ENCODE data around the gene BBX.

DNA sequence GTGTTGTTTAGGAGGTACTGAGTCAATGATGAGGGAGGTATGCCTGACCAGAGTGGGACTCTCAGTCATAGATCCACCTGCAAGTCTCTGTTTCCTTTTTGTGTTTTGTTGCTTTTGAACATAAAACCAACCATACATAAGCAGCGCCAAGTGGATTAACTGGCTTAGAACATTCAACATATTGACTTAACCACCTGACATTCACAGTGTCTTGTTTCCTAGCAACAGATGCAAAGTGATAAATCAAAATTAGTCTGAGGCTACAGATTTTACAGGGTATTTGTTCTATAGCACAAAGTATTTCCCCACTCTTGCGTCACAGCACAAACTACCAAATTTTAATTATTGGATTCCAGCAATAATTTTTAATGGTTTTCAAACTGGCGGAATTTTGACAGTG, 283.8 kb downstream of the BBX start:
- TF ChIP-seq, protein P1, sequence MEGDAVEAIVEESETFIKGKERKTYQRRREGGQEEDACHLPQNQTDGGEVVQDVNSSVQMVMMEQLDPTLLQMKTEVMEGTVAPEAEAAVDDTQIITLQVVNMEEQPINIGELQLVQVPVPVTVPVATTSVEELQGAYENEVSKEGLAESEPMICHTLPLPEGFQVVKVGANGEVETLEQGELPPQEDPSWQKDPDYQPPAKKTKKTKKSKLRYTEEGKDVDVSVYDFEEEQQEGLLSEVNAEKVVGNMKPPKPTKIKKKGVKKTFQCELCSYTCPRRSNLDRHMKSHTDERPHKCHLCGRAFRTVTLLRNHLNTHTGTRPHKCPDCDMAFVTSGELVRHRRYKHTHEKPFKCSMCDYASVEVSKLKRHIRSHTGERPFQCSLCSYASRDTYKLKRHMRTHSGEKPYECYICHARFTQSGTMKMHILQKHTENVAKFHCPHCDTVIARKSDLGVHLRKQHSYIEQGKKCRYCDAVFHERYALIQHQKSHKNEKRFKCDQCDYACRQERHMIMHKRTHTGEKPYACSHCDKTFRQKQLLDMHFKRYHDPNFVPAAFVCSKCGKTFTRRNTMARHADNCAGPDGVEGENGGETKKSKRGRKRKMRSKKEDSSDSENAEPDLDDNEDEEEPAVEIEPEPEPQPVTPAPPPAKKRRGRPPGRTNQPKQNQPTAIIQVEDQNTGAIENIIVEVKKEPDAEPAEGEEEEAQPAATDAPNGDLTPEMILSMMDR (IDR thresholded peaks at IDR 0.05) = no peak
- TF ChIP-seq POLR2A (IDR thresholded peaks at IDR 0.05) = no peak
